Measurements from ENCODE around the gene PCDHGA2.

- TF ChIP-seq CTCF (tag by site-specific recombination; IDR thresholded peaks at IDR 0.05) (no peak), TCF7L2 (IDR thresholded peaks at IDR 0.05; ENCODE audit: borderline replicate concordance, low read depth, low read length) (no peak), ZNF146 (tag by site-specific recombination; IDR thresholded peaks at IDR 0.05) (no peak)
Observed at GRCh38 chr5:141319202-141319601, 19.4 kb upstream of the PCDHGA2 start.

Measured in HEK293 (cell line).